PC-3 (cell line): Measurements from ENCODE around the gene SEC14L6. TPM values are rescaled to one million over a fixed set of nuclear protein-coding genes. Genes with fewer than 3 reads are reported as not detected.

Experiments
- ATAC-seq: fragments of 200-7000 bp; cut with Tn5 transposase; 2 replicates; pipeline ENCODE4 v1.9.1; 2020; ENCODE audit warnings: mild to moderate bottlenecking, moderate library complexity
- BruUV-seq: library from RNA; stranded (reverse); fragments of 400-500 nt; replicated peaks from 2 replicates; lab custom pipeline; 2021; lab: Mats Ljungman, UMichigan
- CTCF ChIA-PET: fragments of 300-600 bp; sonication (Branson Sonifier 250); formaldehyde crosslinking; loops from one replicate; lab custom pipeline; 2022; ENCODE audit warnings: antibody characterized with exemption; lab: Charles Lee
- POLR2A ChIA-PET: fragments of 300-600 bp; sonication (Branson Sonifier 250); formaldehyde crosslinking; loops from one replicate; lab custom pipeline; 2022; ENCODE audit warnings: antibody characterized with exemption; ENCODE audit not compliant: unreplicated experiment; lab: Charles Lee
- DNase-seq: peaks from one replicate; pipeline ENCODE4 v3.0.0-alpha.2; 2015
- H2AFZ ChIP-seq: fragments of 300-600 bp; sonication (generic); 2 replicates; pipeline ENCODE4 v1.6.0; 2016; ENCODE audit warnings: antibody characterized with exemption, low read length
- H3F3A ChIP-seq: fragments of 300-600 bp; sonication (generic); one replicate; pipeline ENCODE4 v1.6.0; 2017; ENCODE audit warnings: antibody characterized with exemption, low read length, control low read depth, mild to moderate bottlenecking; ENCODE audit not compliant: unreplicated experiment
- H3K27ac ChIP-seq: fragments of 300-600 bp; sonication (generic); 2 replicates; pipeline ENCODE4 v1.5.1; 2016; ENCODE audit warnings: mild to moderate bottlenecking, low read length
- H3K27me3 ChIP-seq: fragments of 300-600 bp; sonication (generic); 2 replicates; pipeline ENCODE4 v1.6.1; 2016; ENCODE audit warnings: low read length, mixed read lengths
- H3K36me3 ChIP-seq: fragments of 300-600 bp; sonication (generic); 2 replicates; pipeline ENCODE4 v1.6.1; 2016; ENCODE audit warnings: low read depth, mixed run types, low read length, mixed read lengths
- H3K4me1 ChIP-seq: fragments of 300-600 bp; sonication (generic); 2 replicates; pipeline ENCODE4 v1.5.1; 2016; ENCODE audit warnings: low read length; ENCODE audit not compliant: insufficient read depth
- H3K4me2 ChIP-seq: fragments of 300-600 bp; sonication (generic); 2 replicates; pipeline ENCODE4 v1.6.0; 2016; ENCODE audit warnings: low read length
- H3K4me3 ChIP-seq: fragments of 300-600 bp; sonication (generic); 2 replicates; pipeline ENCODE4 v1.5.1; 2016; ENCODE audit warnings: mild to moderate bottlenecking, low read length, mixed read lengths
- H3K79me2 ChIP-seq: fragments of 300-600 bp; sonication (generic); 2 replicates; pipeline ENCODE4 v1.6.1; 2017; ENCODE audit warnings: low read length, mixed read lengths
- H3K9ac ChIP-seq: fragments of 300-600 bp; sonication (generic); 2 replicates; pipeline ENCODE4 v1.6.0; 2016; ENCODE audit warnings: mild to moderate bottlenecking, low read length
- H3K9me2 ChIP-seq: fragments of 300-600 bp; sonication (generic); replicated peaks from 2 replicates; pipeline ENCODE4 v1.6.1; 2016; ENCODE audit warnings: mixed run types, low read length, mixed read lengths
- H3K9me3 ChIP-seq: fragments of 300-600 bp; sonication (generic); 2 replicates; pipeline ENCODE4 v1.6.1; 2016; ENCODE audit warnings: low read length, mixed read lengths
- H4K20me1 ChIP-seq: fragments of 300-600 bp; sonication (generic); 2 replicates; pipeline ENCODE4 v1.6.1; 2016; ENCODE audit warnings: low read length, mixed read lengths
- EZH2 ChIP-seq: fragments of 300-600 bp; sonication (generic); IDR thresholded peaks from one replicate; pipeline ENCODE4 v1.6.1; 2017; ENCODE audit warnings: antibody characterized with exemption, mild to moderate bottlenecking, low read length; ENCODE audit not compliant: unreplicated experiment
- EZH2phosphoT487 ChIP-seq: fragments of 300-600 bp; sonication (generic); IDR thresholded peaks from 2 replicates; pipeline ENCODE4 v1.6.1; 2018; ENCODE audit warnings: mild to moderate bottlenecking, antibody characterized with exemption, low read length, borderline replicate concordance
- intact Hi-C: fragments of 100-400 bp; cut with micrococcal nuclease; formaldehyde crosslinking; loops from 2 replicates; pipeline ENCODE4 v1.9.0; 2023
- total RNA-seq: library from RNA; depleted of rRNA; stranded (reverse); fragments of >200 nt; gene quantifications from 2 replicates; pipeline ENCODE4 v1.2.3, GENCODE V29; 2014
- TF ChIP-seq, protein P1 (sequence below): fragments of 300-600 bp; sonication (generic); conservative IDR thresholded peaks from 2 replicates; pipeline ENCODE4 v1.5.1; 2017; ENCODE audit warnings: antibody characterized with exemption, low read depth, mild to moderate bottlenecking, low read length

SEC14L6 gene
- total RNA-seq, 1 experiment from 2014 or later: not detected

DNA sequence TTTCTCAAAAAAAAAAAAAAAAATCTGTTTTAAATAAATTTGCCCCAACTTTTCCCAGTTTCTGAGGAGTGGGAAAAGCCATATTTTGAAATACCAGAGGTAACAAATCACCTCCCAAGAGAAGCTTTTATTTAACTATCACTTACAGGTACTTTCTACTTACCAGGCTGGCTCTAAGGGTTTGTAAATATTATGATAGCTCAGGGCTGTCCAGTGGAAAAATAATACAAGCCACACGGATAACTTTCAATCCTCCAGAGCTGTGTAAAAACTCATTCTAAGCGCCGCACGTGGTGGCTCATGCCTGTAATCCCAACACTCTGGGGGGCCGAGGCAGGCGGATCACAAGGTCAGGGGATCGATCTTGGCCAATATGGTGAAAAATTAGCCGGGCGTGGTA, 35.4 kb downstream of the SEC14L6 start:
- no peaks in the 10 kb centered on the region for H4K20me1 ChIP-seq
- no peak for TF ChIP-seq EZH2phosphoT487
- TF ChIP-seq, protein P1, sequence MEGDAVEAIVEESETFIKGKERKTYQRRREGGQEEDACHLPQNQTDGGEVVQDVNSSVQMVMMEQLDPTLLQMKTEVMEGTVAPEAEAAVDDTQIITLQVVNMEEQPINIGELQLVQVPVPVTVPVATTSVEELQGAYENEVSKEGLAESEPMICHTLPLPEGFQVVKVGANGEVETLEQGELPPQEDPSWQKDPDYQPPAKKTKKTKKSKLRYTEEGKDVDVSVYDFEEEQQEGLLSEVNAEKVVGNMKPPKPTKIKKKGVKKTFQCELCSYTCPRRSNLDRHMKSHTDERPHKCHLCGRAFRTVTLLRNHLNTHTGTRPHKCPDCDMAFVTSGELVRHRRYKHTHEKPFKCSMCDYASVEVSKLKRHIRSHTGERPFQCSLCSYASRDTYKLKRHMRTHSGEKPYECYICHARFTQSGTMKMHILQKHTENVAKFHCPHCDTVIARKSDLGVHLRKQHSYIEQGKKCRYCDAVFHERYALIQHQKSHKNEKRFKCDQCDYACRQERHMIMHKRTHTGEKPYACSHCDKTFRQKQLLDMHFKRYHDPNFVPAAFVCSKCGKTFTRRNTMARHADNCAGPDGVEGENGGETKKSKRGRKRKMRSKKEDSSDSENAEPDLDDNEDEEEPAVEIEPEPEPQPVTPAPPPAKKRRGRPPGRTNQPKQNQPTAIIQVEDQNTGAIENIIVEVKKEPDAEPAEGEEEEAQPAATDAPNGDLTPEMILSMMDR: no peak
- TF ChIP-seq EZH2: no peak
- DNase-seq (no peak), ATAC-seq (no peak)
- H3K27me3 ChIP-seq: no peaks in the 10 kb centered on the region
- no TSS peak for BruUV-seq
- no peak overlapping the region for H3K4me3 ChIP-seq
- H3K36me3 ChIP-seq: no peaks in the 10 kb centered on the region
- POLR2A ChIA-PET: no interaction called here
- no peak overlapping the region for H3K9ac ChIP-seq
- H3K9me2 ChIP-seq: no peaks in the 10 kb centered on the region
- H2AFZ ChIP-seq: no peak overlapping the region
- CTCF ChIA-PET: no interaction called here
- no peak overlapping the region for H3K4me2 ChIP-seq
- no peaks in the 10 kb centered on the region for H3K79me2 ChIP-seq
- no peaks in the 10 kb centered on the region for H3K4me1 ChIP-seq
- no peak overlapping the region for H3K27ac ChIP-seq
- H3F3A ChIP-seq: no peaks in the 10 kb centered on the region
- intact Hi-C loops: no loop called here
- H3K9me3 ChIP-seq: no peaks in the 10 kb centered on the region

DNA sequence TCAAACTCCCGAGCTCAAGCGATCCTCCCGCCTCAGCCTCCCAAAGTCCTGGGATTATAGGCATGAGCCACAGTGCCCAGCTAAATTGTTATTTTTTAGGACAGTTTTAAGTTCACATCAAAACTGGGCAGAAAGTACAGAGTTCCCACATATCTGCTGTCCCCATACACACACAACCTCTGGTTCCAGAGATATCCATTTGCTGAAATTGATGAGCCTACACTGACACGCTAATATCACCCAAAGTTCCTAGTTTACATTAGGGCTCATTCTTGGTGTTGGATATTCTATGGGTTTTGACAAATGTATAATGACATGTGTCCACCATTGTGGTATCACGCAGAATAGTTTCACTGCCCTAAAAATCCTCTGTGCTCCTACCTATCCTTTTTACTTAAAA, 38.3 kb downstream of the SEC14L6 start:
- TF ChIP-seq EZH2phosphoT487: no peak
- Histone ChIP-seq H3F3A (no peaks in the 10 kb centered on the region), H3K4me1 (no peaks in the 10 kb centered on the region; the same call in 1 of the 2 replicates), H3K79me2 (no peaks in the 10 kb centered on the region), H3K9me3 (no peaks in the 10 kb centered on the region), H3K4me3 (no peak overlapping the region), H3K27me3 (no peaks in the 10 kb centered on the region), H3K9ac (no peak overlapping the region), H3K9me2 (no peaks in the 10 kb centered on the region), H3K36me3 (no peaks in the 10 kb centered on the region), H4K20me1 (no peaks in the 10 kb centered on the region), H3K4me2 (no peak overlapping the region), H2AFZ (no peak overlapping the region), H3K27ac (no peak overlapping the region)
- no peak for ATAC-seq
- ChIA-PET POLR2A (no interaction called here), CTCF (no interaction called here)
- no peak for DNase-seq
- no TSS peak for BruUV-seq
- intact Hi-C loops: no loop called here

DNA sequence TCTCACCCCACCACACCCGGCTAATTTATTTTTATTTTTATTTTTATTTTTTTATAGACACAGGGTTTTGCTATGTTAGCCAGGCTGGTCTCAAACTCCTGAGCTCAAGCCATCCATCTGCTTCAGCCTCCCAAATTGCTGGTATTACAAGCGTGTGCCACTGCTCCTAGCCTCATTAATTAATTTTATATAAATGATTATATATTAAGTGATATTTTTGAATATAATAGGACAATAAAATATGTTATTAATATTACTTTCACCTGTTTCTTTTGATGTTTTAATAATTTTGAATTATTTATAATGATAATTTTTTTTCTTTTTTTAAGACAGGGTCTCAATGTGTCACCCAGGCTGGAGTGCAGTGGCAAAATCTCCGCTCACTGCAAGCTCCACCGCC, 38.9 kb downstream of the SEC14L6 start:
- ChIA-PET POLR2A (no interaction called here), CTCF (no interaction called here)
- no peaks in the 10 kb centered on the region for H3K27me3 ChIP-seq
- no peaks in the 10 kb centered on the region for H3K9me3 ChIP-seq
- H3K4me2 ChIP-seq: no peak overlapping the region
- no peak for DNase-seq
- intact Hi-C loops: no loop called here
- H2AFZ ChIP-seq: no peak overlapping the region
- no peak overlapping the region for H3K4me3 ChIP-seq
- H3F3A ChIP-seq: no peaks in the 10 kb centered on the region
- no peaks in the 10 kb centered on the region; the same call in 1 of the 2 replicates for H3K4me1 ChIP-seq
- H3K9me2 ChIP-seq: no peaks in the 10 kb centered on the region
- no peaks in the 10 kb centered on the region for H3K79me2 ChIP-seq
- ATAC-seq: no peak
- H4K20me1 ChIP-seq: no peaks in the 10 kb centered on the region
- H3K36me3 ChIP-seq: no peaks in the 10 kb centered on the region
- TF ChIP-seq, protein P1: no peak
- TF ChIP-seq EZH2: no peak
- TF ChIP-seq EZH2phosphoT487: no peak
- no peak overlapping the region for H3K27ac ChIP-seq
- H3K9ac ChIP-seq: no peak overlapping the region
- BruUV-seq: no TSS peak
